HFF-Myc (cell line): ENCODE measurements around the gene TMEM144.

Experiments
- DNase-seq: peaks from one replicate; pipeline ENCODE4 v3.0.0-alpha.2; 2011; ENCODE audit warnings: low read depth; ENCODE audit errors: extremely low read depth
- H3K4me3 ChIP-seq: replicated peaks from 2 replicates; pipeline ENCODE4 v1.5.1; 2011; ENCODE audit warnings: low read depth, mild to moderate bottlenecking, control low read depth, low read length
- CTCF ChIP-seq: IDR thresholded peaks from 2 replicates; pipeline ENCODE4 v1.5.1; 2012; ENCODE audit warnings: mild to moderate bottlenecking, low read depth, low read length, control low read depth; ENCODE audit errors: missing control alignments

Gene TMEM144

DNA sequence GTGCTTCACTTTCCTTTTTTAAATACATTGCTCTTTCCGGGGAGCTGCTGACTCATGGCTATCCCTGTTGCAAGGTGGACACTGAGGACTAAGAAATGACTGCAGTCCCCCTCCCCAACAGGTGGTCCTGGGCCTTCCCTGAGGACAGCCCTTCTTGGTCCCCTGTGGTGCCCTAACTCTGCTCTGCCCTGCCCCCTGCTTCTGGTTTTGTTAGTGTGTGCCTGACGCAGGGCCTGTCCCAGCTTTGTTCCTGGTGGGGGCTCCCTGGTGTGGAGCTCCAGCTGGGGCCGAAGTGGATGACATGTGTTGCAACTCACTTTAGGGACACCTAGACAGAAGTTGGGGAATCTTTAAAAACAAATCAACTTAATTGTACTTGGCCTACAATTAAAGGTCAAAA lies 81.9 kb downstream of the TMEM144 start:
- no peak overlapping the region for H3K4me3 ChIP-seq
- no peak for TF ChIP-seq CTCF
- no peak for DNase-seq

GRCh38 chr4:158295053-158295452 lies 84.8 kb downstream of the TMEM144 start:
- no peak for DNase-seq
- H3K4me3 ChIP-seq: no peak overlapping the region
- no peak for TF ChIP-seq CTCF

GRCh38 chr4:158297866-158298265 lies 87.6 kb downstream of the TMEM144 start:
- no peak overlapping the region for H3K4me3 ChIP-seq
- no peak for DNase-seq
- no peak for TF ChIP-seq CTCF

DNA sequence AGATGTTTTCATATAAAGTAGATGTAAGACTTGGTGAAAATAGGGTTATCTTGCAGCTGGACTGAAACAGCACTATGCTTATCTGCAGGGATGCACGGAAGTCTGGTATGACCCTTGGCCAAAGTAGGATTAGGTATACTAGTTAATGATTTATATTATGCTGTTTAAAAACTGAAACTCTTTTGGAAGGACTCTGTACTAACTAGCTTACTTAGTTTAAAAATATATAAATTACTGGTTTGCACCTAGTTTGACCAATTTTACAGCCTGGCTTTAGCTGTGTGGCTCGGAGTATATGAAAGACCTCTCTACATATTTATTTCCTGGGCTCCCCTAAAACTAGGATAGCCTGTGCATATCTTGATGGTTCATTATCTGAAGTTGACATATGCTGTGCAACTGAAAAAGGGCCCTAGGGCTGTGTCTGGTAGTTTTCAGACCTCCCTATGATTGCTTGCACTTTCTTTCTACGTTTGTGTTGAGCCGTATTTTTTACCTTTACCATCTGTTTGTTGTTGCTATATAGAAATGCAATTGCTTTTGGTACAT lies 89.2 kb downstream of the TMEM144 start:
- no peak overlapping the region for H3K4me3 ChIP-seq
- DNase-seq: no peak
- no peak for TF ChIP-seq CTCF

- DNase-seq: no peak
Measured at GRCh38 chr4:158300012-158300411, 89.7 kb downstream of the TMEM144 start.

GRCh38 chr4:158302076-158302866 lies 92.0 kb downstream of the TMEM144 start:
- no peak for DNase-seq
- no peak overlapping the region for H3K4me3 ChIP-seq
- TF ChIP-seq CTCF: no peak

More at GRCh38 chr4:158300012-158300411, 89.7 kb downstream of the TMEM144 start:
- H3K4me3 ChIP-seq: no peak overlapping the region
- TF ChIP-seq CTCF: no peak

- no peak for DNase-seq
- no peak for TF ChIP-seq CTCF
- no peak overlapping the region for H3K4me3 ChIP-seq
Measured at GRCh38 chr4:158304694-158305093, 94.4 kb downstream of the TMEM144 start.
